GM12878 (cell line): ENCODE results near the gene ECPAS.

Experiments
- BHLHE40 ChIP-seq, 2 experiments: fragments of 450-650 bp in 1 of 2; IDR thresholded peaks; 2 replicates each; pipeline ENCODE4 v1.6.1; 2011 to 2017; ENCODE audit warnings: low read depth in 2 of 2, borderline replicate concordance in 1 of 2, improper control_type of control experiment in 1 of 2, low read length in 1 of 2, mild to moderate bottlenecking in 1 of 2
- CHD2 ChIP-seq: IDR thresholded peaks from 2 replicates; pipeline ENCODE4 v1.6.1; 2011; ENCODE audit warnings: low read depth, low read length, improper control_type of control experiment, borderline replicate concordance
- CREB1 ChIP-seq: IDR thresholded peaks from 2 replicates; pipeline ENCODE4 v1.6.1; 2012; ENCODE audit warnings: low read depth, mild to moderate bottlenecking, inconsistent platforms
- EZH2 ChIP-seq: IDR thresholded peaks from 2 replicates; pipeline ENCODE4 v1.6.1; 2012; ENCODE audit warnings: low read depth, mild to moderate bottlenecking, control low read depth, inconsistent platforms, low read length, borderline replicate concordance; ENCODE audit not compliant: control insufficient read depth
- MYB ChIP-seq: fragments of 150-350 bp; IDR thresholded peaks from 2 replicates; pipeline ENCODE4 v1.6.1; 2014; ENCODE audit warnings: mild to moderate bottlenecking, low read depth, low read length, borderline replicate concordance
- POLR2A ChIP-seq: IDR thresholded peaks from 2 replicates; pipeline ENCODE4 v1.6.1; 2011; ENCODE audit warnings: low read depth, mild to moderate bottlenecking, low read length
- SMARCA5 ChIP-seq: fragments of 450-650 bp; IDR thresholded peaks from 2 replicates; pipeline ENCODE4 v1.6.1; 2017; ENCODE audit warnings: mild to moderate bottlenecking
- ZNF274 ChIP-seq: IDR thresholded peaks from one replicate; pipeline ENCODE4 v1.8.0; 2011; ENCODE audit not compliant: insufficient read length, insufficient read depth
- TF ChIP-seq, protein P1 (sequence below), 3 experiments: IDR thresholded peaks in 2 of 3; conservative IDR thresholded peaks in 1 of 3; 2 replicates each; pipeline ENCODE4 v1.5.1; 2011; ENCODE audit warnings: low read depth in 3 of 3, low read length in 3 of 3, mild to moderate bottlenecking in 3 of 3, control low read depth in 2 of 3, moderate library complexity in 2 of 3, inconsistent platforms in 1 of 3, mixed read lengths in 1 of 3; ENCODE audit not compliant: control insufficient read depth in 2 of 3, insufficient read depth in 1 of 3; ENCODE audit errors: extremely low read depth in 1 of 3
- TF ChIP-seq, protein P2 (sequence below): IDR thresholded peaks from 2 replicates; pipeline ENCODE4 v1.6.1; 2011; ENCODE audit warnings: mild to moderate bottlenecking, low read depth, low read length, moderate library complexity; ENCODE audit not compliant: insufficient replicate concordance
- TF ChIP-seq, protein P3 (sequence below): fragments of 150-350 bp; IDR thresholded peaks from 2 replicates; pipeline ENCODE4 v1.6.1; 2014; ENCODE audit warnings: mild to moderate bottlenecking, low read depth, low read length

DNA sequence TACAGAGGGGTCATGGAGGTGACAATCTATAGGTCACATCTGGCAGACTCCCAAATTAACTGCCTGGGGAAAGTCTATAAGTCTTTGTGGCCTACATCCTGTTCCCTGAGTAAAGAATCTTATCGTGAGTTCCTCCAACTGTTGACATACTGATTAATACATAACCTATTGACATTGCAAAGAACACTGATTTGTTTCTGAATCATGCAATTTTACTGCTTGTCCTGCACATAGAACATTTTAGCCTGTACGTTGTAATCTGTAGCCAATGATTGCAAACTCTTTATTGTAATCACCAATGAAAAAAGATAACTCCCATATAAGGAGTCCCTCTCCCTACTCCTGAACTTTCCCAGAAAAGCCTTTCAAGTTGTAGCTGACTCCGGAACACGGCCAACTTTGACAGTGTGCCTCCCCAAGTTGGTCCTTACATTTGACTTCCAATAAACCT lies 135.3 kb downstream of the ECPAS start:
- TF ChIP-seq CREB1, result no peak
- no peak for TF ChIP-seq CHD2
- no peak for TF ChIP-seq SMARCA5
- no peak for TF ChIP-seq ZNF274
- TF ChIP-seq MYB, result no peak
- no peak for TF ChIP-seq EZH2
- TF ChIP-seq, protein P1, sequence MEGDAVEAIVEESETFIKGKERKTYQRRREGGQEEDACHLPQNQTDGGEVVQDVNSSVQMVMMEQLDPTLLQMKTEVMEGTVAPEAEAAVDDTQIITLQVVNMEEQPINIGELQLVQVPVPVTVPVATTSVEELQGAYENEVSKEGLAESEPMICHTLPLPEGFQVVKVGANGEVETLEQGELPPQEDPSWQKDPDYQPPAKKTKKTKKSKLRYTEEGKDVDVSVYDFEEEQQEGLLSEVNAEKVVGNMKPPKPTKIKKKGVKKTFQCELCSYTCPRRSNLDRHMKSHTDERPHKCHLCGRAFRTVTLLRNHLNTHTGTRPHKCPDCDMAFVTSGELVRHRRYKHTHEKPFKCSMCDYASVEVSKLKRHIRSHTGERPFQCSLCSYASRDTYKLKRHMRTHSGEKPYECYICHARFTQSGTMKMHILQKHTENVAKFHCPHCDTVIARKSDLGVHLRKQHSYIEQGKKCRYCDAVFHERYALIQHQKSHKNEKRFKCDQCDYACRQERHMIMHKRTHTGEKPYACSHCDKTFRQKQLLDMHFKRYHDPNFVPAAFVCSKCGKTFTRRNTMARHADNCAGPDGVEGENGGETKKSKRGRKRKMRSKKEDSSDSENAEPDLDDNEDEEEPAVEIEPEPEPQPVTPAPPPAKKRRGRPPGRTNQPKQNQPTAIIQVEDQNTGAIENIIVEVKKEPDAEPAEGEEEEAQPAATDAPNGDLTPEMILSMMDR (IDR thresholded peaks at IDR 0.05 in 2 of 3, conservative IDR thresholded peaks at IDR 0.05 in 1 of 3; ENCODE audit: control insufficient read depth in 2 of 3, extremely low read depth in 1 of 3, insufficient read depth in 1 of 3, low read depth in 3 of 3, low read length in 3 of 3), result no peak
- TF ChIP-seq, protein P2, sequence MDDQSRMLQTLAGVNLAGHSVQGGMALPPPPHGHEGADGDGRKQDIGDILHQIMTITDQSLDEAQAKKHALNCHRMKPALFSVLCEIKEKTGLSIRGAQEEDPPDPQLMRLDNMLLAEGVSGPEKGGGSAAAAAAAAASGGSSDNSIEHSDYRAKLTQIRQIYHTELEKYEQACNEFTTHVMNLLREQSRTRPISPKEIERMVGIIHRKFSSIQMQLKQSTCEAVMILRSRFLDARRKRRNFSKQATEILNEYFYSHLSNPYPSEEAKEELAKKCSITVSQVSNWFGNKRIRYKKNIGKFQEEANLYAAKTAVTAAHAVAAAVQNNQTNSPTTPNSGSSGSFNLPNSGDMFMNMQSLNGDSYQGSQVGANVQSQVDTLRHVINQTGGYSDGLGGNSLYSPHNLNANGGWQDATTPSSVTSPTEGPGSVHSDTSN, result no peak
- TF ChIP-seq POLR2A, result no peak
- TF ChIP-seq, protein P3, sequence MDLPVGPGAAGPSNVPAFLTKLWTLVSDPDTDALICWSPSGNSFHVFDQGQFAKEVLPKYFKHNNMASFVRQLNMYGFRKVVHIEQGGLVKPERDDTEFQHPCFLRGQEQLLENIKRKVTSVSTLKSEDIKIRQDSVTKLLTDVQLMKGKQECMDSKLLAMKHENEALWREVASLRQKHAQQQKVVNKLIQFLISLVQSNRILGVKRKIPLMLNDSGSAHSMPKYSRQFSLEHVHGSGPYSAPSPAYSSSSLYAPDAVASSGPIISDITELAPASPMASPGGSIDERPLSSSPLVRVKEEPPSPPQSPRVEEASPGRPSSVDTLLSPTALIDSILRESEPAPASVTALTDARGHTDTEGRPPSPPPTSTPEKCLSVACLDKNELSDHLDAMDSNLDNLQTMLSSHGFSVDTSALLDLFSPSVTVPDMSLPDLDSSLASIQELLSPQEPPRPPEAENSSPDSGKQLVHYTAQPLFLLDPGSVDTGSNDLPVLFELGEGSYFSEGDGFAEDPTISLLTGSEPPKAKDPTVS, result no peak
- no peak for TF ChIP-seq BHLHE40 (IDR thresholded peaks at IDR 0.05; ENCODE audit: borderline replicate concordance in 1 of 2, low read depth in 2 of 2, low read length in 1 of 2)
